HG03354 (cell line): Measurements from ENCODE around the gene ASGR1.
"Not testable (repeated sequence)": the region's sequence is repeated elsewhere in the genome, so short reads cannot be mapped to it uniquely, and the experiment has no call there.

ENCODE experiments used
- ATAC-seq: cut with Tn5 transposase; IDR thresholded peaks from one replicate; pipeline ENCODE4 v1.9.1; 2021; ENCODE audit warnings: mild to moderate bottlenecking; ENCODE audit not compliant: unreplicated experiment, poor library complexity, severe bottlenecking

ASGR1 gene

DNA sequence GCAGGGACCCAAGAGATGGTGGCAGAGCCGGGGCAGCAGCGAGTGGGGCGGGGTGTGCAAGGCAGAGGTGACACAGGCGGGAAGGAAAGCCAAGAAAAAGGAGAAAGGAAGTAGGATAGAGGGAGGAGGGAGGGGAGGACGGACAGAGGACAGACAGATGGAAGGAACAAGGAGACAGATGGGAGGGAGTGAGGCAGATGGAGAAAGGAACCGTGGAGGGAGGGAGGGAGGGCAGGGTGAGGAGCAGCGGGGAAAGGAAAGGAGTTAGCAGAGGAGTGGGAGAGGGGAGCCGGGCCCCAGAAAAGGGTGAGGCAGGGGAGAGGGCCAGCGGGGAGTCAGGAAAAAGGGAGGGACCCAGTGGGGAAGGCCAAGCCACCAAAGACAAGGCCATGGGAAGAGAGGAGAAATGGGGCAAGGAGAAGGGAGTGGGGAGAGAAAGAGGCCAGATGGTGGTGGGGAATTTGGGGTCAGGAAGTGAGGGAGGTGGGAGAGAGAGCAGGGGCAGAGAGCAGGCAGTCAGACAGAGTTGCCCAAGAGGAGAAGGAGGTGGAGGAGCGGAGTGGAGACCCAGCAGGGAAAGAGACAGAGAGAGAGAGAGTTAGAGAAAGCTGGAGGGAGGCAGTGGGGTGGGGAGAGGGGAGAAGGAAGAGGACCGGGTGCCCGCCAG lies 13.2 kb upstream of the ASGR1 start:
- no peak for ATAC-seq

DNA sequence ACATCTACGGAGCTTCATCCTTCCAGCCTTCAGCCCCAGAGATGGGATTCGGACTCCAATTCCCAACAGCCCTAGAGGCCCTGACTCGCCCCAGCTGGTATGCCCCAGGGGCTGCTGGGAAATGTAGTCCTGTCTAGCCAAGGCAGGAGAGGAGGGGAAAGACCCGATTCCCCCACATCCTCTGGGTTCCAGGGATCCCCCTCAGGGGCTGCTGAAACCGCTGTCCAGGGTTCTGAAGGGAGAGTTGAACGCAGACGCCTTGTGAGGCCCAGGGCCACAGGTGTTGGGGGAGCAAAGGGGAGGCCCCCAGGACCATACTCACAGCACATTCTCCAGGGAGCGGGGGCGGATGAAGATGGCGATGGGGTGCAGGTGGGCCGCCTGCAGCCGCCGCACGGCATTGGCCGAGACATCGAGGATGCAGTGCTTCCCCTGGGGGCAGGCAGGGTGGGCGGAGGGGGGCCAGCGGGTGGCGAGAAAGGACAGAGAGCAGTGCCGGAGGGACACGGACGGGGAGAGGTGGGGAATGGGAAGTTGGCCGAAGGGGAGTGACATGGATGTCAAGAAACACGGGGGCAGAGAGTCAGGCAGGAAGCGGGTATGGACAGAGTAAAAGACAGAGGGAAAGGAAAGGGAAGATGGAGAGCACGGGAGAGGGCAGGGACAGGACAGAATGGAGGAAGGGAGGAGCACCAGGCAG lies 12.6 kb upstream of the ASGR1 start:
- no peak for ATAC-seq

DNA sequence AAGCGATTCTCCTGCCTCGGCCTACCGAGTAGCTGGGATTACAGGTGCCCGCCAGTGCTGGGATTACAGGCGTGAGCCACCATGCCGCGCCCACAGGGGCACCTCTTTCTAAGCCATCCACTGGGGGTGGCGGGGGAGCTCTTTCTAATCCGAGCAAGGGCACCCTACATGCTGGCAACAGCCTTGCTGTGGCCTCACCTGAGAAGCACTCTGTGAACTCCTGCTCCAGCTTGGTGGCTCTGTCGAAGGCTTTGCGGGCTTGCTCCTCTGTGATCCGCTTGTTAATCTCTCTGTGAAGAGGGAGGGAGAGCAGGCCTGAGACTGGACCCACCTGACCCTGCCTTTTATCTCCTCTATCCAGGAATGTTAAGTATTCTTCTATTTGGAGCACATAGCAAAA lies 11.9 kb upstream of the ASGR1 start:
- ATAC-seq, result no peak

DNA sequence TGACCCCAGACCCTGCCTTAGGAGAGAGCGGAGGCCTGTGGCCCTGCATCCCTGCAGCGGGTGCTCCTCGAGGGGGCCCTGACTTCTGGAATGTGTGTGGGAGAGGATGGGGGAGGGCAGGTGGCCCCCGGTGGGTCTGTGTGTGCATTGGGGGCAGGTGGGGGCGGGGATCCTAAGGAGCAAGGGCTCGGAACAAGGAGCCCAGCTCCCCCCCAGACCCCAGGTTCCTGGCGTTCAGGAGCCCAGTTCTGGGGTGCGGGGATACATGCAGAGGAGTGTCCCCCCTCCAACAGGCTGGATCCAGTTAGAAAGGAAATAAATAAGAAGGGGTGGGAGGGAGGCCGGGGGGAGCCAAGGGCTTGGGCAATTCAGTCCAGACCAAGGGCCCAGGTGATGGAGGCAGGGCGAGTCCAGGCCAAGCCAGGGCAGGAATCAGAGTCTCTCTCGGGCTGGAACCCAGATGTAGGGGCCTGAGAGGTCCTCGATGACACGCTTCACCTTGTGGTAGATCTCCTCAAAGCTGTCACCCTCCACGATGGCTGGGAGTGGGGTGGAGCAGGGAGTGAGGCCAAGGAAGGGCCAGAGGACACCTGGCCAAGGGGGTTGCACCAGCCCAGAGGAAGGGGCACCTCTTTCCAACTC lies 11.2 kb upstream of the ASGR1 start:
- no peak for ATAC-seq

DNA sequence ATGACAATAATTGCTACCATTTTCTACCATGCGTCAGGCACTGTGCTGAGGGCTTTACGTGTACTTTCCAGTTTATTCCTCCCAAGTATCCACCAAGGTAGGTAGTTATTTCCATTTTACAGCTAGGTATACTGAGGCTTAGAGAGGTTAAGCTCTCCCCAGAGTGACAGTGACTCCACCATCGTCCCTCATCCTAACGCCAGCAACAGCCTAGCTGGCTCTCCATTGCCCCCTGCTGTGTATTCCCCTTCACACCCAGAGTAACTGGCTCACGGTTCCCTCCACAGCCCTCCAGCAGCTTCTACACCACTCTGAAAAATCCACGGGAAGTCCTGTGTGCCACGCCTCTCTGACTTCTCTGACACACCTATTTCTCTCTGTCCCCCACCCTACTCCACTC lies 7.1 kb upstream of the ASGR1 start:
- no peak for ATAC-seq

DNA sequence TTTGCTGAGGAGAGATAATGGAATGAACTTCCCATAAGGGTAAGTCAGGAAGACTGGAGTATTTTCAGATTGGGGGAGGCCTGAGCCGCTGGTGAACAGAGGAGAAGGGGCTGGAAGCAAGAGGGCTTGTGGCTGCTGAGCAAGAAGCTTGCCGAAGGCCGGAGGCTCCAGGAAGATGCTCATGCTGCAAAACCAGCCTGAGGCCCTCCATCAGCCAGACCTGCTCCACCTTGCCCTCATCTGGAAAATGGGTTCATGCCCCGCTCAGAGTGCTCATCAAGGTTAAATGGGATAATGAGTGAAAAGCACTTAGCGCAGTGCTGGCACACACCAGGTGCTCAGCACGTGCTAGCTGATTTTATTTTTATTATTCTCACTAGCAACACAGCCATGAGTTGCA lies 5.5 kb upstream of the ASGR1 start:
- no peak for ATAC-seq

DNA sequence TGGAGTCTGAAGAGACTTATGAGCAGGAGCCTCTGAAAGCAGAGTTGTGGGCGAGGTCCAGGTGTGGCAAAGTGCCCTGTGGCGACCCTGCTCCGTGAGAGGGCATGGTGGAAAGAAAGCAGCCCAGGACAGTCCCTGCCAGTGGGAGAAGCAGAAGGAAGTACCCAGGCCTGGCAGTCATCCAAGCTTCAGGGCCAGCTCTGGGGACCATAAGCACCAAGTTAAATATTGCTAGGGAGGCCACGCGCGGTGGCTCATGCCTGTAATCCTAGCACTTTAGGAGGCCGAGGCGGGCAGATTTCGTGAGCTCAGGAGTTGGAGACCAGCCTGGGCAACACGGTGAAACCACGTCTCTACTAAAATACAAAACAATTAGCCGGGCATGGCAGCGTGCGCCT lies 4.9 kb upstream of the ASGR1 start:
- ATAC-seq, result no peak

DNA sequence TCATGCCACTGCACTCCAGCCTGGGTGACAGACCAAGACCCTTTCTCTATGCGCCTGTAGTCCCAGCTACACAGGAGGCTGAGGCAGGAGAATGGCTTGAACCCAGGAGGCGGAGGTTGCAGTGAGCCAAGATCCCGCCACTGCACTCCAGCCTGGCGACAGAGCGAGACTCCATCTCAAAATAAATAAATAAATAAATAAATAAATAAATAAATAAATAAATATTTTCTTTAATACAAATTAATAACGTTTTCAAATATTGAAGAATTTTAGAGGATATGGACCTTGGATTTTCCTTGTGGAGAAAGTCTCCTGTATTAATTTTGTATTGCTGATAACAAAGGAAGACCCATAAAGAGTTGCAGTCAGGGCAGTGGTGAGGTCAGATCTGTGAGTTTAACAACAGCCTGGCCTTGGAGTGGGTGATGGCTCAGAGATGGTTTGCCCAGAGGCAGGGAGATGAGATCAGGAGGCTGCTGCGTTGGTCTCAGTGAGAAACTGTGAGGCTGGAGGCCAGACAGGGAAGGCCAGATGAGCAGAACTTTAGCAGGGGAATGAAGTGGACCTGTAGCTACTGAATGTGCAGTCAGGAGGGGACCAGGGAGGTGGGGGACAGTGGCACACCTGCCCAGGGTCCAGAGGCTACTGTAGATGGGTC lies 4.4 kb upstream of the ASGR1 start:
- ATAC-seq, result no peak

DNA sequence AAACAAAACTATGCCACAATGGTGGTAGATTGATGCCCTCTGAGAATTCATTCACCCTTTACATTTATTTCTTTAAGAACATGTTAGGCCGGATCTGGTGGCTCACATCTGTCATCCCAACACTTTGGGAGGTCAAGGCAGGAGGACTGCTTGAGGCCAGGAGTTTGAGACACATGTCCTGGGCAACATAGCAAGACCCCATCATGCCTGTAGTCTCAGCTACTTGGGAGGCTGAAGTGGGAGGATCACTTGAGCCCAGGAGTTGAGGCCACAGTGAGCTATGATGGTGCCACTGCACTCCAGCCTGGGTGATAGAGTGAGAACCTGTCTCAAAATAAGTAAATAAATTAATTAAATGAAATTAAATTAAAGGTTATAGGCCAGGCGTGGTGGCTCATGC lies 2.9 kb upstream of the ASGR1 start:
- not testable (repeated sequence) for ATAC-seq

DNA sequence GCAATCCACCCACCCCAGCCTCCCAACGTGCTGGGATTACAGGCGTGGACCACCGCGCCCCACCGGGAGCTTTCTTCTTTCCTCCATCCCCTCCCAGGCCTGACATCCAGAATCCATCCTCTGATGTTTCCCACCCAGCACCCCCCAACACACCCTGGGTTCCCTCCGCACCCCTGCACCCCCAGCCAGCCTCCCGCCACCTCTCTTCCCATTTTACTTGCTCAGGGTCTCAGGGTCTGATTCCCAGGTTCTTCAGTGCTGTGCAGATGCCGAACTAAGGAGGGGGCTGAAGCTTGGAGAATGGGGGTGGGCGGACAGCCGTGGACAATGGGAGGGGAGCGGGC lies 225 bp downstream of the ASGR1 start:
- ATAC-seq, result no peak

DNA sequence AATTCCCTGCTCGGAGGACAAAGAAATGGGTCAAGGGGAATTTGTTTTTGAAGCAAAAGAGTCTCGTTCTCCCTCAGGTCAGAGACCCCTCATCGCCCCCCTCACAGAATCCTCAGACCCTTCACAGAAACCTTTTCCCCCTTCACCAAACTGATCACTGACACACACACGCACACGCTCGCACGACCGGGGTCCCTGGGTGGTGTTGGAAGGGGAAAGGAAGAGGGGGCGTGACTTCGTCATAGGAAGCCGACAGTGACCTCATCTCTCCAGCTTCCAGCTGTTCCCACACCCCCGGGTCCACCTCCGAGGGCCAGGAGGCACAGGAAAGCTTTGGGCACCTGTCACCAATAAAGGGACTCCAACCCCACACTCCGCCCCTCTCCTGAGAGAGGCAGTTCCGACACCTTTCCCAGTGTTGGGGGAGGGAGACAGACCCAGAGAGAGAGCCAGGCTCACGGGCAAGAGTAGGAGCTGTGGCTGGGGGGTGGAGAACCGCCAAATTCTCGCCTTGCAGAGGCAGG lies 1.2 kb downstream of the ASGR1 start:
- no peak for ATAC-seq

DNA sequence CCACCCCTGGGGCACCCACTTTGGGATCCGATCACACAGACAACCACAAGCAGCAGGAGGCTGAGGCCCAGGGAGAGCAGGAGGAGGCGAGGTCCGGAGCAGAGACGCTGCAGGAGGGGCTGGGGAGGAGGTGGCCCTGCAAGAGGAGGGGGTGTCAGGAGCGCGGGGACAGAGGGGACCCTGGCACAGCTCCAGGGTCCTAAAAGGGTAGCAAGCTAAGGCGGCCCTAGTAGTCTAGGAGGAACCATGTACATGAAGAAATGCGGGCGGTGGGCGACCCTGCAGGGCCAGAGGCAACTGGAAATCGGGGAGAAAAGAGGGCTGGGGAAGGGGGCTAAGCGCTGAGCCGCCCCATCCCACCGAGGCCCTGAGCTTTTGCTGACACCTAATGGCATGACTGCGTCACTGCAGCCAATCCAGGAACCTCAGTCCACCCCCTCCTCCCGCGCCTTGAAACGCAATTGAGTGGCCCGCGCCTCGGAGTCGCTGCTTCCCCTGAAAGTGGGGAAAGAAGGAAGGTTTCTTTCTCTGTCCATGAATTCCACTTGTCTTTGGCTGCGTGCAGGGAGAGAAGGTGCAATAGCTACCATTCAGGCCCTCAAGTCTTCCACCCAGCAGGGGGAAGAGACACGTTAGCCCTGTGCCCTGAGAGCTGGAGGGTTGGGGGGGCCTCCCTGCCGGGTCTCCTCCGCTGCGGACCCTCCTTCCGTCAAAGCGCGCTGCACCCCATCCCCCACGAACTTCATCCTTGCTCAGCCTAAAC lies 1.8 kb downstream of the ASGR1 start:
- no peak for ATAC-seq

DNA sequence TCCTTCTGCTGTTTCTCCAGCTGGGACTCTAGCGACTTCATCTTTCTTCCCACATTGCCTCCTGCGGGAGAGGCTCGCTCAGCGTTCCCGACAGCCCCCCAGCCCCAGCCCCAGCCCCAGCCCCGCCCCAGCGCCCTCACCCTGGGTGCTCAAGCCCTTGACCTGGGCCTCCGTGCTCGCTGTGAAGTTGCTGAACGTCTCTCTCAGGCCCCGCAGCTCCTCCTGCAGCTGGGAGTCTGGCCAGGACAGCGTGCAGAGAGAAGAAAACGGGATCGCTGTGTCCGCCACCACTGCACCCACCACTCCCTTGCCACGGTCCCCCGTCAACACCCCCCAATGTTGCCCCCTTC lies 2.4 kb downstream of the ASGR1 start:
- ATAC-seq, result no peak

DNA sequence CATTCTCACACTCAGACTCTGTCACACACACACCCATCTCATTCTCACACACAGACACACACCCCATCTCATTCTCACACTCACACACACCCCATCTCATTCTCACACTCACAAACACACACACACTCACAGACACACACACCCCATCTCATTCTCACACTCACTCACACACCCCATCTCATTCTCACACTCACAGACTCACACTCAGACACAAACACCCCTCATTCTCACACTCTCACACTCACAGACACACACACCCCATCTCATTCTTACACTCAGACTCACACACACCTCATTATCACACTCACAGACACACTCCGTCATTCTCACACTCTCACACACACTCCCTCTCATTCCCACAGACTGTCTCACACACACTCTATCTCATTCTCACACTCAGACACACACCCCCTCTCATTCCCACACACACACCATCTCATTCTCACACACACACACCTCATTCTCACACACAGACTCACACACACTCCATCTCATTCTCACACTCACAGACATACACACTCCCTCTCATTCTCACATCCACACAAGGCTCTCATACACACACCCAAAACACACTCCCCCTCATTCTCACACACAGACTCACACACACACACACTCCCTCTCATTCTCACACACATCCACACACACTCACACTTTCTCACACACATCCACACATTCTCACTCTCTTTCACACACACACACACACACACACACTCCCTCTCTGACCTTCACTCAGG lies 2.9 kb downstream of the ASGR1 start:
- no peak for ATAC-seq

DNA sequence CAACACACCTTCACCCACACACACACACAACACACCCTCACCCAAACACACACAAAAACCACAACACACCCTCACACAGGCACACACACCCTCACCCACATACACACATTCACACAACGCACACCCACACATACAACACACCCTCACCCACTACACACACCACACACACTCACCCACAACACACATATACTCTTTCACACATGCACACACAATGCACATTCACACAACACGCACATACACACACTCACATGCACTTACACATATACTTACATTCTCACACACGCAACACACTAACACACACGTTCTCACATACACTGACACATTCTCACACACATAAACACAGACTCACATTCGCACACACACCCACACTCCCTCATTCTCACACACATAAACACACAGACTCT lies 3.8 kb downstream of the ASGR1 start:
- no peak for ATAC-seq

DNA sequence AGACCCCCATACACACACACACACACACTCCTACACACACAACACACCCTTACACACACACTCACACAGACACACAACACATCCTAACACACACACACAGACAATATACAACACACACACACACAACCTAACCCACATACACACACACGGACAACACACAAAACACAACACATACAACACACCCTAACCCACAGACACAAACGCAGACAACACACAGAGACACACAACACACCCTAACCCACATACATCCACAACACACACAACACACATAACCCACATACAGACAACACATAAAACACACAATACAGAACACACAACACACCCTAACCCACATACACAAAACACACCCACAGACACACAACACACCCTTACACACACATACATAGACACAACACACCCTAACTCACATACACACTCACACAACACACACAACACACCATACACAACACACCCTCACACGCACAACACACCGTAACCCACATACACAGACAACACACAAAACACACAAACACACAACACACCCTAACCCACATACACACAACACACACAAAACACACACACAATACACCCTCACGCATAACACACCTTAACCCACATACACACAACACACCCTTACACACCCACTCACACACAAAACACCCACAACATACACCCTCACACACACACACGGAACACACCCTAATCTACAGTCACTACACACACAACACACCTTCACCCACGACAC lies 4.4 kb downstream of the ASGR1 start:
- ATAC-seq, result no peak

DNA sequence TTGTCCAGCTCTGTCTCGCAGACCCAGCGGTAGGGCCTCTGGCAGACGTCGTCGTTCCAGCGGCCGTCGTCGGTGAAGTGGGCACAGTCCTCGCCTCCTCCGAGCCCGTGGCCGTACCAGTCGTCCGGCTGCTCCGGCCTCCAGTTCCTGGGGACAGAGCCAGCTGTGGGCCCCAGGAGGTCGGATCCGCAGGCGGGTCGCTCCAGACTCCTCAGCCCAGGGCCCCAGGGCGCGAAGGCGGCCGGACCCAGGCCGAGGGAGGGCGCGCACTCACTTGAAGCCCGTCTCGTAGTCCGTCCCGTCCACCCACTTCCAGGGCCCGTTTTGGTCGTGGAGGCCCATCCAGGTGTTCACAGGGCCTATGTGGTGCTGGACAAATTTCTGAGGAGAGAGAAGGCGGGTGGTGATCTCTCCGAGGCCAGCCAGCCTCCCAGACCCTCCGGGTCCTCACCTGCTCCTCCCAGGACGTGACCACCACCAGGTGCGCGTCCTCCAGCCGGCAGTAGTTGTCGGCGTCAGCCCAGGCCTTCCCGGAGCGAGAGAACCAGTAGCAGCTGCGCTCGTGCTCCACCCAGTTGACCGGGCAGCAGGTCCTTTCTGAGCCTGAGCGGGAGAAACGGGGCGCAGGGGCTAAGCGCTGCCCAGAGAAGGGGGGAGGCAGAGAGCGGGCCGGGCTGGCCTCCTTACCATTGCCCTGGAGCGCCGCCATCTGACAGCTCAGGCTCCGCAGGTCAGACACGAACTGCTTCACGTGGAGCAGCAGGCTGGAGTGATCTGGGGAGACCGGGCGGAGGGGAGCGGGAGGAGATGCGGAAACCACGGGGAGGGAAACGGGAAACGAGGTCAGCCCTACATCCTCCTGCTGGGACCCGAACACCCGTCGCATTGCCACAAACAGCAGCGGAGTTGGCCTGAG lies 5.2 kb downstream of the ASGR1 start:
- no peak for ATAC-seq
